Muscle layer of duodenum (tissue), 2 donors: Measurements from ENCODE around the gene LCE1B.

Experiments
- H3K27ac ChIP-seq: one replicate; pipeline ENCODE4 v1.7.0; 2013; ENCODE audit warnings: mild to moderate bottlenecking, low read length
- H3K27me3 ChIP-seq: one replicate; pipeline ENCODE4 v1.7.0; 2013; ENCODE audit warnings: low read depth, mild to moderate bottlenecking, control low read depth, low read length
- H3K36me3 ChIP-seq, 2 donors: one replicate each; pipeline ENCODE4 v1.7.0; 2013; ENCODE audit warnings: low read length in 2 of 2, control low read depth in 1 of 2, mild to moderate bottlenecking in 1 of 2; ENCODE audit not compliant: insufficient read depth in 2 of 2, control insufficient read depth in 1 of 2
- H3K4me1 ChIP-seq, 2 donors: one replicate each; pipeline ENCODE4 v1.7.0; 2013; ENCODE audit warnings: low read length in 2 of 2, mild to moderate bottlenecking in 2 of 2, control low read depth in 1 of 2, moderate library complexity in 1 of 2; ENCODE audit not compliant: insufficient read depth in 2 of 2, control insufficient read depth in 1 of 2
- H3K4me3 ChIP-seq, 2 donors: one replicate each; pipeline ENCODE4 v1.7.0; 2013; ENCODE audit warnings: low read length in 2 of 2, low read depth in 1 of 2, mild to moderate bottlenecking in 1 of 2
- H3K9me3 ChIP-seq, 2 donors: one replicate each; pipeline ENCODE4 v1.7.0; 2013; ENCODE audit warnings: low read length in 2 of 2, control low read depth in 1 of 2, mild to moderate bottlenecking in 1 of 2; ENCODE audit not compliant: control insufficient read depth in 1 of 2
- donor health status: healthy.

LCE1B gene

GRCh38 chr1:152861374-152861773 lies 49.6 kb downstream of the LCE1B start:
- H3K36me3 ChIP-seq = no peaks in the 10 kb centered on the region
- peaks cover 0 to 6% of the 10 kb centered on the region in 2 donors for H3K4me1 ChIP-seq
- H3K27me3 ChIP-seq = no peaks in the 10 kb centered on the region
- no peak overlapping the region for H3K27ac ChIP-seq
- H3K4me3 ChIP-seq = no peak overlapping the region
- H3K9me3 ChIP-seq = no peaks in the 10 kb centered on the region
